Mesothelial cell of epicardium (in vitro differentiated cells): ENCODE data around the gene SESTD1. TPM values are rescaled to one million over a fixed set of nuclear protein-coding genes. Genes with fewer than 3 reads are reported as not detected.
"Not testable (repeated sequence)": the region's sequence is repeated elsewhere in the genome, so short reads cannot be mapped to it uniquely, and the experiment has no call there.

Experiments
- DNase-seq, 2 experiments: peaks; one replicate each; pipeline ENCODE4 v3.0.0; 2021; ENCODE audit warnings: low spot score in 2 of 2; ENCODE audit not compliant: unreplicated experiment in 2 of 2
- H3K27ac Mint-ChIP-seq: 2 replicates; pipeline ENCODE4 v1.8.0; 2021; ENCODE audit warnings: mixed read lengths
- H3K27me3 Mint-ChIP-seq: 2 replicates; pipeline ENCODE4 v1.8.0; 2021; ENCODE audit warnings: low read depth, mixed read lengths
- H3K36me3 Mint-ChIP-seq: 2 replicates; pipeline ENCODE4 v1.8.0; 2021; ENCODE audit warnings: mixed read lengths
- H3K4me1 Mint-ChIP-seq: 2 replicates; pipeline ENCODE4 v1.8.0; 2021; ENCODE audit warnings: mixed read lengths
- H3K4me3 Mint-ChIP-seq: 2 replicates; pipeline ENCODE4 v1.8.0; 2021; ENCODE audit warnings: mild to moderate bottlenecking, moderate library complexity, mixed read lengths
- H3K9me3 Mint-ChIP-seq: 2 replicates; pipeline ENCODE4 v1.8.0; 2021; ENCODE audit warnings: mixed read lengths
- CTCF ChIP-seq: fragments of 200-600 bp; sonication (generic); IDR thresholded peaks from one replicate; pipeline ENCODE4 v1.5.0; 2021; ENCODE audit warnings: antibody characterized with exemption; ENCODE audit not compliant: unreplicated experiment
- total RNA-seq: library from RNA; stranded (reverse); gene quantifications from 3 replicates; pipeline ENCODE4 v1.2.1, GENCODE V29; 2021

The SESTD1 gene
- total RNA-seq, 1 donor from 2014 or later = 56.9 TPM

GRCh38 chr2:179070895-179071294 lies 193.7 kb downstream of the SESTD1 start:
- Mint-ChIP-seq H3K27ac (no peak overlapping the region), H3K4me1 (no peaks in the 10 kb centered on the region), H3K9me3 (peaks cover 11% of the 10 kb centered on the region), H3K27me3 (no peaks in the 10 kb centered on the region), H3K4me3 (no peak overlapping the region), H3K36me3 (peaks cover 2% of the 10 kb centered on the region)
- no peak for DNase-seq
- no peak for TF ChIP-seq CTCF

- H3K27me3 Mint-ChIP-seq = no peaks in the 10 kb centered on the region
These were observed 194.9 kb downstream of the SESTD1 start for GRCh38 chr2:179069685-179070084.

GRCh38 chr2:179068991-179069643 lies 195.5 kb downstream of the SESTD1 start:
- no peak for DNase-seq
- no peak overlapping the region for H3K4me3 Mint-ChIP-seq
- H3K36me3 Mint-ChIP-seq = peaks cover 2% of the 10 kb centered on the region
- no peaks in the 10 kb centered on the region for H3K4me1 Mint-ChIP-seq
- peaks cover 22% of the 10 kb centered on the region for H3K9me3 Mint-ChIP-seq
- H3K27ac Mint-ChIP-seq = no peak overlapping the region
- no peak for TF ChIP-seq CTCF
- H3K27me3 Mint-ChIP-seq = peaks cover 1% of the 10 kb centered on the region

More at GRCh38 chr2:179069685-179070084, 194.9 kb downstream of the SESTD1 start:
- Mint-ChIP-seq H3K36me3 (peaks cover 2% of the 10 kb centered on the region), H3K4me1 (no peaks in the 10 kb centered on the region), H3K27ac (no peak overlapping the region), H3K9me3 (peaks cover 18% of the 10 kb centered on the region), H3K4me3 (no peak overlapping the region)
- no peak for TF ChIP-seq CTCF
- DNase-seq = no peak

- H3K27me3 Mint-ChIP-seq = no peaks in the 10 kb centered on the region
- H3K4me3 Mint-ChIP-seq = no peak overlapping the region
- no peak for DNase-seq
- peaks cover under 1% of the 10 kb centered on the region for H3K9me3 Mint-ChIP-seq
- TF ChIP-seq CTCF = no peak
- H3K27ac Mint-ChIP-seq = peak overlapping the region; percentile 94
- H3K4me1 Mint-ChIP-seq = peaks cover 29% of the 10 kb centered on the region
- no peaks in the 10 kb centered on the region for H3K36me3 Mint-ChIP-seq
These were observed 205.5 kb downstream of the SESTD1 start for GRCh38 chr2:179059026-179059700.

- H3K36me3 Mint-ChIP-seq = no peaks in the 10 kb centered on the region
- peaks cover 29% of the 10 kb centered on the region for H3K4me1 Mint-ChIP-seq
- no peak overlapping the region for H3K4me3 Mint-ChIP-seq
- H3K9me3 Mint-ChIP-seq = no peaks in the 10 kb centered on the region
- H3K27me3 Mint-ChIP-seq = no peaks in the 10 kb centered on the region
- no peak for DNase-seq
- no peak for TF ChIP-seq CTCF
- peak overlapping the region; percentile 94 for H3K27ac Mint-ChIP-seq
These were observed 206.9 kb downstream of the SESTD1 start for GRCh38 chr2:179057737-179058136.

- H3K4me1 Mint-ChIP-seq = peaks cover 48% of the 10 kb centered on the region
- H3K4me3 Mint-ChIP-seq, H3K27me3 Mint-ChIP-seq, H3K36me3 Mint-ChIP-seq, DNase-seq, H3K27ac Mint-ChIP-seq, H3K9me3 Mint-ChIP-seq: not testable (repeated sequence)
These were observed 211.1 kb downstream of the SESTD1 start for GRCh38 chr2:179053568-179053967.
